GM12874 (cell line): ENCODE results near the gene GNPTAB.

Experiments
- CTCF ChIP-seq: IDR thresholded peaks from 2 replicates; pipeline ENCODE4 v1.5.1; 2011; ENCODE audit warnings: low read depth, mild to moderate bottlenecking, control low read depth, low read length, moderate library complexity; ENCODE audit not compliant: insufficient read depth

Gene GNPTAB

DNA sequence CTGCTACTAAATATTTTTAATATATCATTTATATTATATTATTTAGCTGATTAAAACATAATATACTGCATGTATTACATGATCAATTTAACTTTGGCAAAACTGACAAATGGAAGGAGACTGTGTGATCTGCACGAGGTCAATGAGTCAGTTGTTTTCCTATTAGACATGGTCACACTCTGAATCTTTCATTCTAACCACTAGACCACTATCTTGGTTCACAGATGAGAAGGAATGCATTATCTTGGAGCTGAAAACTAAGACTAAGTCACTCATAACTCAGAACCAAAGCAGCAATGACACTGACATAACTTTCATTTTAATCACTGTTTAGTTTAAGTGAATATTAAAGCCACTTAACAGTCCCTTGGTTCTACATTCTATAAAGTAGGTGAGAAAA is 37.4 kb downstream of the GNPTAB start:
- no peak for TF ChIP-seq CTCF

- TF ChIP-seq CTCF: no peak
These were observed 38.5 kb downstream of the GNPTAB start for GRCh38 chr12:101792046-101792931.

DNA sequence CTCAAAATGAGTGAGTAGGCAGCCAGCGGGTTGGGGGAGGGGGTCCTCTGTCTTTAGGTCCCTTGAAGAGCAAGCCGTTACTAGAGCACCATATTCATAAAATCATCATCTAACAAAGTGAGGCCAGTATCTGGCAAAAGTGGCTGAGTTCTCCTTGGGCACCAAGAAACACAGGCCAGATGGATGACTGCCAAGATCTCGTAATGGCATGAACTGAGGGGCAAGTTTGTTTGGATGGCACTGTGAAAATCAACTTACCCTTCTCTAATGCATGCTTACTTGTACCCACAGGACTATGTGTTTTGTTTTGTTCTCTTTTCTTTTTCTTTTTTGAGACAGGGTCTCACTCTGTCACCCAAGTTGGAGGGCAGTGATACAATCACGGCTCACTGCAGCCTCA is 41.6 kb downstream of the GNPTAB start:
- no peak for TF ChIP-seq CTCF

DNA sequence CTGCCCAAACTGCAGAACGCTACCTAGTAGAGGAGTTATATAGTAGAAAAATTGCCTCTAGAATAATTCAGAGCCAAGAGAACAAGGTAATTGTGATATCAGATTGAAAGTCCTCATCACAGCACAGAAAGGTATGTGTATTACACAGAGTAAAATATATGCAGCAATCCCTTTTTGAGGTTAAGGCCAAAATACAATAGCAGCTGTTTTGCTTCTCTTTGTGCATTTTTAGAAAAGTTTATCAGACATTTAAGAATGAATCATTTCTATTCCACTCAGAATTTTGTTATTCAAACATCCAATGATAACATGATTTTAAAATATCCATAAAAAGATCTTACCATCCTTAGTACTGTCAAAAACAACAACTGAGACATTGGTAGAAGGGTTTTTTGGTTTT is 45.1 kb downstream of the GNPTAB start:
- no peak for TF ChIP-seq CTCF

DNA sequence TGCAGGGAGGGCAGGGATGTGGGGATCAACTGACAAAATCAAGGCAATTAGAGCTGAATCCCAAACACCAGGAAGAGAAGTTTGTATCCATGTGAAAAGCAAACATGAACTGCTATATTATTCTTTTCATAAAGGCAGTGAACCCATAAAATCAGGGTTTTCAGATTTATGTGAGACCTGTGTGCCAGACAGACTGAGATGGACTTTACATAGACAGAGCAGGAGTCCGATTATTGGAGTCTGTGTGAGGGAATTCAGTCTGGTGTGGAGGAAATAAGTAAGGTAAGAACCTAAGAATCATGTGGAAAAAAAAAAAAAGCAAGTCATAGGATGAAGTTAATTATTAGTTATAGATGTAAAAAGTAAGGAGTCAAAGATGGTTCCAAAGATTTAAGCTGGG is 46.4 kb downstream of the GNPTAB start:
- TF ChIP-seq CTCF: no peak

- no peak for TF ChIP-seq CTCF
These were observed 46.9 kb downstream of the GNPTAB start for GRCh38 chr12:101783838-101784237.

DNA sequence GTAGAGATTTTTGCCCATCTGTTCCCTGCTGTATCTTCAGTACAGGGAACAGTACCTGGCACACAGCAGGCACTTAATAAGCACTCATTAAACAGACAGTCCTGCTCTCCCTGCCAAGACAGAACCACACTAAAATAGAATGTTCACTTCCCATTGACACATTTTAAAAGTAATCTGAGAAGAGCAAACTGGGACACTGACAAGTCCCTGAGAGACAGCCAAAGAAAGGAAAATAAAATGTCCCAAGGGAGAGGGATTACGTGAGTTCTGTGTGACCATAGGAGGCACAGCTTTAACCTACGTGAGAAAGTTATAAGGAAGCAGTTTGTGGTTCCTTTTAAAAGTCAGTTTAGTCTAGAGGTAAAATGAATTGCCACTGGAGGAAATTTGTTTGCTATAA is 47.6 kb downstream of the GNPTAB start:
- TF ChIP-seq CTCF: no peak
